ENCODE measurements around the gene IFT20. TPM values are rescaled to one million over a fixed set of nuclear protein-coding genes. Genes with fewer than 3 reads are reported as not detected.

IFT20 gene
- total and polyA plus RNA-seq, 9 of the 15 experiments (the other 6 are each of a cell fraction or from before 2014, with no cell fraction given), result 11.2 to 38.6 (median 20.1) TPM

- no peak for TF ChIP-seq YY1 (IDR thresholded peaks at IDR 0.05; ENCODE audit: borderline replicate concordance in 1 of 3, control insufficient read depth in 1 of 3, extremely low read depth in 1 of 3, insufficient read depth in 3 of 3, insufficient read length in 1 of 3, insufficient replicate concordance in 2 of 3, low read depth in 1 of 3, low read length in 2 of 3)
- peak; percentile 10; the same call in 1 of the 2 replicates for TF ChIP-seq USF2 (CRISPR knock-in tag; IDR thresholded peaks at IDR 0.05)
- no peak for TF ChIP-seq YBX1 (IDR thresholded peaks at IDR 0.05)
- TF ChIP-seq JUN (IDR thresholded peaks at IDR 0.05; ENCODE audit: borderline replicate concordance, low read depth, low read length), result peak; percentile 74
- TF ChIP-seq JUN (CRISPR knock-in tag; IDR thresholded peaks at IDR 0.05; ENCODE audit: borderline replicate concordance), result no peak
- no peak; the same call in 1 of the 2 replicates for TF ChIP-seq FOSL1 (tag; conservative IDR thresholded peaks at IDR 0.05)
- TF ChIP-seq RREB1 (CRISPR knock-in tag; IDR thresholded peaks at IDR 0.05), result no peak
- no peak for TF ChIP-seq SNRNP70 (optimal IDR thresholded peaks at IDR 0.05; ENCODE audit: low read depth, low read length)
- TF ChIP-seq XRCC5 (IDR thresholded peaks at IDR 0.05; ENCODE audit: low read depth, low read length), result no peak
- no peak for TF ChIP-seq UBTF (IDR thresholded peaks at IDR 0.05; ENCODE audit: borderline replicate concordance in 1 of 2, low read depth in 2 of 2, low read length in 2 of 2)
- TF ChIP-seq ZNF77 (CRISPR knock-in tag; IDR thresholded peaks at IDR 0.05), result no peak
- no peak for TF ChIP-seq POLR2B (IDR thresholded peaks at IDR 0.05; ENCODE audit: low read depth, partially characterized antibody)
- TF ChIP-seq CREM (IDR thresholded peaks at IDR 0.05; ENCODE audit: low read depth), result peak; percentile 81
- no peak for TF ChIP-seq GTF2A2 (tag; IDR thresholded peaks at IDR 0.05)
- TF ChIP-seq PYGO2 (tag; IDR thresholded peaks at IDR 0.05), result no peak
- TF ChIP-seq IFI16 (CRISPR knock-in tag; IDR thresholded peaks at IDR 0.05), result no peak
- TF ChIP-seq ZNF766 (CRISPR knock-in tag; conservative IDR thresholded peaks at IDR 0.05), result no peak
- TF ChIP-seq ZNF146 (CRISPR knock-in tag; IDR thresholded peaks at IDR 0.05; ENCODE audit: unreplicated experiment), result no peak
Observed at GRCh38 chr17:28335959-28336871, 943 bp upstream of the IFT20 start (continued).

All from K562 (cell line).